Keratinocyte (primary cell): ENCODE data around the gene VASP. TPM values are rescaled to one million over a fixed set of nuclear protein-coding genes. Genes with fewer than 3 reads are reported as not detected.
A peak's percentile ranks its signal among the peaks of the same experiment; 100 is the strongest.

ENCODE experiments used
- DNase-seq: peaks from one replicate; pipeline ENCODE4 v3.0.0-alpha.2; 2011; ENCODE audit warnings: low read depth, missing footprints, low spot score
- FAIRE-seq: peaks from 2 replicates; lab custom pipeline; 2011; peaks lifted over from hg19 to GRCh38; lab: Jason Lieb, UNC
- H2AFZ ChIP-seq: 2 replicates; pipeline ENCODE4 v1.6.0; 2012; ENCODE audit warnings: low read length, control low read depth, inconsistent platforms; ENCODE audit not compliant: control insufficient read depth
- H3K27ac ChIP-seq: 2 replicates; pipeline ENCODE4 v1.5.1; 2011; ENCODE audit warnings: low read length; ENCODE audit not compliant: control insufficient read depth, insufficient read depth
- H3K27me3 ChIP-seq: 3 replicates; pipeline ENCODE4 v1.6.0; 2011; ENCODE audit warnings: low read length; ENCODE audit not compliant: control insufficient read depth, insufficient read depth; ENCODE audit errors: extremely low read depth
- H3K36me3 ChIP-seq, 2 experiments: 2 replicates in 1 of 2; 3 replicates in 1 of 2; pipeline ENCODE4 v1.5.1; 2011; ENCODE audit warnings: low read length in 2 of 2, mild to moderate bottlenecking in 1 of 2; ENCODE audit not compliant: control insufficient read depth in 2 of 2, insufficient read depth in 2 of 2; ENCODE audit errors: extremely low read depth in 1 of 2
- H3K4me1 ChIP-seq: 3 replicates; pipeline ENCODE4 v1.5.1; 2011; ENCODE audit warnings: low read length; ENCODE audit not compliant: control insufficient read depth, insufficient read depth; ENCODE audit errors: extremely low read depth
- H3K4me2 ChIP-seq: 3 replicates; pipeline ENCODE4 v1.6.0; 2011; ENCODE audit warnings: low read depth, low read length; ENCODE audit not compliant: control insufficient read depth, insufficient read depth; ENCODE audit errors: extremely low read depth
- H3K4me3 ChIP-seq, 3 experiments: fragments of 200-600 bp in 1 of 3; sonication (generic) in 1 of 3; 2 replicates in 2 of 3; 3 replicates in 1 of 3; pipeline ENCODE4 v1.5.1; 2011 to 2016; ENCODE audit warnings: low read length in 3 of 3, mild to moderate bottlenecking in 3 of 3, control low read depth in 2 of 3, inconsistent platforms in 1 of 3, low read depth in 1 of 3, mixed read lengths in 1 of 3, mixed run types in 1 of 3, moderate library complexity in 1 of 3; ENCODE audit not compliant: control insufficient read depth in 2 of 3, insufficient read depth in 2 of 3; ENCODE audit errors: extremely low read depth in 1 of 3
- H3K79me2 ChIP-seq: 2 replicates; pipeline ENCODE4 v1.6.0; 2012; ENCODE audit warnings: low read length; ENCODE audit not compliant: control insufficient read depth, insufficient read depth
- H3K9ac ChIP-seq: 3 replicates; pipeline ENCODE4 v1.6.0; 2011; ENCODE audit warnings: low read length; ENCODE audit not compliant: control insufficient read depth, insufficient read depth; ENCODE audit errors: extremely low read depth
- H3K9me1 ChIP-seq: 3 replicates; pipeline ENCODE4 v1.6.0; 2011; ENCODE audit warnings: low read length; ENCODE audit not compliant: control insufficient read depth, insufficient read depth; ENCODE audit errors: extremely low read depth
- H3K9me3 ChIP-seq: 2 replicates; pipeline ENCODE4 v1.5.1; 2012; ENCODE audit warnings: low read depth, low read length; ENCODE audit not compliant: control insufficient read depth
- H4K20me1 ChIP-seq: 3 replicates; pipeline ENCODE4 v1.6.0; 2011; ENCODE audit warnings: low read length; ENCODE audit not compliant: control insufficient read depth, insufficient read depth; ENCODE audit errors: extremely low read depth
- CTCF ChIP-seq, 3 experiments: IDR thresholded peaks in 1 of 3; conservative IDR thresholded peaks in 1 of 3; optimal IDR thresholded peaks in 1 of 3; 2 replicates in 2 of 3; 3 replicates in 1 of 3; pipeline versions ENCODE3 to v1.5.1; 2011; ENCODE audit warnings: low read length in 3 of 3, mild to moderate bottlenecking in 3 of 3, moderate library complexity in 2 of 3, control low read depth in 1 of 3, inconsistent platforms in 1 of 3; ENCODE audit not compliant: insufficient read depth in 2 of 3; ENCODE audit errors: extremely low read depth in 1 of 3
- EZH2 ChIP-seq: IDR thresholded peaks from one replicate; pipeline ENCODE4 v1.6.1; 2012; ENCODE audit warnings: inconsistent platforms, mild to moderate bottlenecking, low read length, moderate library complexity
- dilution Hi-C: fragments of 300-500 bp; cut with MboI; formaldehyde crosslinking; loops from one replicate; pipeline ENCODE4 v1.7.0; 2020; ENCODE audit warnings: low sequenced_read_pairs; ENCODE audit not compliant: extremely low pct_ligation_motif_present
- polyA plus RNA-seq, 5 experiments: library from polyadenylated mRNA; depleted of rRNA in 3 of 5; stranded (reverse) in 3 of 5; stranded (forward) in 1 of 5; unstranded in 1 of 5; fragments of >200 nt; gene quantifications; 1 replicate in 1 of 5; 2 replicates in 3 of 5; 3 replicates in 1 of 5; pipeline versions ENCODE4 v1.2.1 to v1.2.3, GENCODE V29; 2011 to 2012; ENCODE audit warnings: missing spikeins in 2 of 5, low read depth in 1 of 5, low replicate concordance in 1 of 5

Gene VASP
- polyA plus RNA-seq, 1 donor (not counting 4 experiments of a cell fraction or from before 2014, with no cell fraction given), result 99.0 TPM

DNA sequence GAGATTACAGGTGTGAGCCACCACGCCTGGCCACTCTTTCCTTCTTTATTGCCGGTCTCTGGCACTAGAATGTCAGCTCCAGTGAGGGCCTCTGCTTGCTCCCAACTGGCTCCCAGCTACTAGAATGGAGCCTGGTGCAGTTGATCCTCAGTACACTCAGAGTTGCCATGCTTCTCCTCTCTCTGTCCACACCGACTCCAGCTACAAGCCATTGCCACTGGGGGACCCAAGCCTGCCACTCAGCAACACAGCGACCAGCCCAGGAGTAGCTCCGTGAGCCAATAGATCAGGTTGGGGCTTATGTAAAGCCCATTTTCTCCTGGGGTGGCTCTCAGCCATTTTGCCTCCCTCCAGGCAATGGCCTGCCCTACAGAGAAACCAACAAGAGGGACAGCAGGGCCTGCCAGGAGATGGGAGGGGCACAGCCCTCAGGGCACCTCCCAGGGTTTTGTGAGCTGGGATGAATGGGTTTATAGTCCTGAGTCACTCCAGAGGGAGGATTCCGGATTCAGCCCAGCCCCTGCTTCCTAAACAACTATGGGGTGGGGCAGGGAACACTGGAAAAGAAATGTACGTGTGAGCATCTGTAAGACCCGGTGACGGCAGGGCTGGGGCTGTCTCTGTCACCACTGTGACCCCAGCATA is 40.8 kb downstream of the VASP start:
- H3K9ac ChIP-seq, result no peak overlapping the region
- H2AFZ ChIP-seq, result peak overlapping the region; percentile 50

DNA sequence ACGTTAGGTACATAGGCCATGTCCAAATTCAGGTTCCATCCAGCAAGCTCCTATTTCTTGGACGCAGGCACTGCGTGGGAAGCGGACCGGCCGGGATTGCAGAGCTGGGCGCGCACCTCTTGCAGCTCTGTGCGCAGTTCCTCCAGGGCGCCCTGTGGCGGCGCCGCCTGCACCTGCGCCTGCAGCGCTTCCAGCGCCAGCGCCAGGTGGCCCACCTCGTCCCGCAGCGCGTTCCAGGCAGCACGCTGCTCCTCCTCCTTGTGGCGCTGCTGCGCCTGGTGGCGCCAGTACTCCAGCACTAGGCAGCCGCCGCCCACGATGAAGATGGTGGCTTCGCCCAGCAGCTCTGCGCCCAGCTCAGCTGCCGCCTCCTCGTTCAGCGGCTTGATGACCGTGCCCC is 46.2 kb downstream of the VASP start:
- Histone ChIP-seq H3K4me2 (peak overlapping the region; percentile 22), H3K27ac (no peak overlapping the region), H3K9me1 (peaks cover 8% of the 10 kb centered on the region), H3K9me3 (no peaks in the 10 kb centered on the region), H3K27me3 (no peaks in the 10 kb centered on the region), H3K36me3 (peaks cover 2 to 4% of the 10 kb centered on the region in 2 experiments), H3K79me2 (no peaks in the 10 kb centered on the region), H4K20me1 (no peaks in the 10 kb centered on the region), H3K9ac (no peak overlapping the region), H3K4me3 (no peak overlapping the region), H3K4me1 (peaks cover 25% of the 10 kb centered on the region), H2AFZ (no peak overlapping the region)
- dilution Hi-C loops, result no loop called here
- TF ChIP-seq EZH2 (no peak), CTCF (optimal IDR thresholded peaks at IDR 0.05 in 1 of 3, IDR thresholded peaks at IDR 0.05 in 1 of 3, conservative IDR thresholded peaks at IDR 0.05 in 1 of 3; ENCODE audit: extremely low read depth in 1 of 3, insufficient read depth in 2 of 3, low read length in 3 of 3) (peak; percentile 37 to 70 (median 43))
- FAIRE-seq, result no peak
- no peak for DNase-seq

More for the DNA sequence above, 40.8 kb downstream of the VASP start:
- H3K9me3 ChIP-seq, result no peaks in the 10 kb centered on the region
- peaks cover 2 to 3% of the 10 kb centered on the region in 2 experiments for H3K36me3 ChIP-seq
- no peaks in the 10 kb centered on the region for H3K79me2 ChIP-seq
- no peaks in the 10 kb centered on the region for H3K27me3 ChIP-seq
- peaks cover 29% of the 10 kb centered on the region for H3K4me1 ChIP-seq
- peak; percentile 86 for DNase-seq
- H3K9me1 ChIP-seq, result peaks cover 5% of the 10 kb centered on the region
- no peak overlapping the region for H3K4me3 ChIP-seq
- dilution Hi-C loops, result no loop called here
- no peak for TF ChIP-seq CTCF (optimal IDR thresholded peaks at IDR 0.05 in 1 of 3, IDR thresholded peaks at IDR 0.05 in 1 of 3, conservative IDR thresholded peaks at IDR 0.05 in 1 of 3; ENCODE audit: extremely low read depth in 1 of 3, insufficient read depth in 2 of 3, low read length in 3 of 3)
- no peak for TF ChIP-seq EZH2
- FAIRE-seq, result peak; percentile 98
- H4K20me1 ChIP-seq, result no peaks in the 10 kb centered on the region
- H3K27ac ChIP-seq, result peak overlapping the region; percentile 72
- H3K4me2 ChIP-seq, result peak overlapping the region; percentile 56
